ENCODE results near the gene GPRC5D. TPM values are rescaled to one million over a fixed set of nuclear protein-coding genes. Genes with fewer than 3 reads are reported as not detected.

GPRC5D gene
- total RNA-seq, 1 experiment from 2014 or later, result 0.33 TPM

- ChIA-PET POLR2A (no interaction called here), CTCF (interaction anchor here (1.5 to 2.1 kb wide), 2 partner anchors 9 to 29 kb away, joined by 3 to 8 read pairs; no protein-coding TSS in a partner anchor)
- TF ChIP-seq ZBTB21 (CRISPR knock-in tag; IDR thresholded peaks at IDR 0.05; ENCODE audit: borderline replicate concordance), result no peak
- no peak for TF ChIP-seq ZNF532 (CRISPR knock-in tag; IDR thresholded peaks at IDR 0.05; ENCODE audit: borderline replicate concordance)
- TF ChIP-seq ZNF423 (CRISPR knock-in tag; IDR thresholded peaks at IDR 0.05), result no peak
- TF ChIP-seq OVOL2 (CRISPR knock-in tag; IDR thresholded peaks at IDR 0.05; ENCODE audit: borderline replicate concordance), result no peak
- TF ChIP-seq GABPB1 (CRISPR knock-in tag; IDR thresholded peaks at IDR 0.05), result no peak
- Mint-ChIP-seq H3K36me3 (peaks cover 11% of the 10 kb centered on the region), H3K27ac (no peak overlapping the region), H3K4me1 (peaks cover 61% of the 10 kb centered on the region), H3K27me3 (ENCODE audit: low read depth) (no peaks in the 10 kb centered on the region), H3K4me3 (no peak overlapping the region), H3K9me3 (peaks cover 5% of the 10 kb centered on the region; the same call in 1 of the 2 replicates)
- ATAC-seq (no peak), DNase-seq (ENCODE audit: low spot score) (no peak)
Measured at GRCh38 chr12:12995088-12995487, 43.1 kb upstream of the GPRC5D start.

- peak overlapping the region; percentile 89 for H3K27ac Mint-ChIP-seq
- no peak overlapping the region for H3K4me3 Mint-ChIP-seq
- TF ChIP-seq ZNF281 (CRISPR knock-in tag; IDR thresholded peaks at IDR 0.05) (no peak), ZNF121 (CRISPR knock-in tag; IDR thresholded peaks at IDR 0.05) (peak; percentile 64; the same call in 1 of the 2 replicates)
- no peak for DNase-seq (ENCODE audit: low spot score)
- POLR2A ChIA-PET, result no interaction called here
- peaks cover 5% of the 10 kb centered on the region; the same call in 1 of the 2 replicates for H3K9me3 Mint-ChIP-seq
- peaks cover 55% of the 10 kb centered on the region for H3K4me1 Mint-ChIP-seq
- ATAC-seq, result no peak
- CTCF ChIA-PET, result interaction anchor here (1.2 kb wide), 1 partner anchor 78 kb away, joined by 3 read pairs; no protein-coding TSS in a partner anchor
- H3K36me3 Mint-ChIP-seq, result peaks cover 17% of the 10 kb centered on the region
- no peaks in the 10 kb centered on the region for H3K27me3 Mint-ChIP-seq (ENCODE audit: low read depth)
Measured at GRCh38 chr12:12993367-12993766, 41.4 kb upstream of the GPRC5D start.

- POLR2A ChIA-PET, result no interaction called here
- Mint-ChIP-seq H3K27me3 (ENCODE audit: low read depth) (no peaks in the 10 kb centered on the region), H3K9me3 (peaks cover 5% of the 10 kb centered on the region; the same call in 1 of the 2 replicates), H3K4me1 (peaks cover 47% of the 10 kb centered on the region), H3K36me3 (peaks cover 22% of the 10 kb centered on the region), H3K4me3 (no peak overlapping the region), H3K27ac (peak overlapping the region; percentile 81)
- ATAC-seq (0 out of 2 replicates have a peak, but pooled peaks have one; percentile 20), DNase-seq (ENCODE audit: low spot score) (no peak)
- no peak for TF ChIP-seq SMAD3 (CRISPR knock-in tag; IDR thresholded peaks at IDR 0.05; ENCODE audit: borderline replicate concordance)
- CTCF ChIA-PET, result no interaction called here
Measured at GRCh38 chr12:12992418-12993130, 40.6 kb upstream of the GPRC5D start.

GRCh38 chr12:12990700-12991468 is 38.9 kb upstream of the GPRC5D start:
- DNase-seq (ENCODE audit: low spot score), result peak; percentile 26

More at GRCh38 chr12:12990700-12991468, 38.9 kb upstream of the GPRC5D start:
- ChIA-PET POLR2A (no interaction called here), CTCF (interaction anchor here (2.0 kb wide), 1 partner anchor 15 kb away, joined by 12 read pairs; no protein-coding TSS in a partner anchor)
- Mint-ChIP-seq H3K27me3 (ENCODE audit: low read depth) (no peaks in the 10 kb centered on the region), H3K4me3 (peak overlapping the region; percentile 39), H3K4me1 (peaks cover 45% of the 10 kb centered on the region), H3K36me3 (peaks cover 37% of the 10 kb centered on the region), H3K27ac (peak overlapping the region; percentile 73), H3K9me3 (peaks cover 5% of the 10 kb centered on the region; the same call in 1 of the 2 replicates)
- ATAC-seq, result peak; percentile 38
- TF ChIP-seq CDX4 (CRISPR knock-in tag; IDR thresholded peaks at IDR 0.05; ENCODE audit: borderline replicate concordance), result no peak
- TF ChIP-seq ZNF512 (CRISPR knock-in tag; IDR thresholded peaks at IDR 0.05; ENCODE audit: borderline replicate concordance), result no peak
- TF ChIP-seq USF2 (CRISPR knock-in tag; IDR thresholded peaks at IDR 0.05), result peak; percentile 59; the same call in 1 of the 2 replicates
- TF ChIP-seq MXD4 (CRISPR knock-in tag; IDR thresholded peaks at IDR 0.05; ENCODE audit: borderline replicate concordance), result no peak

Data from WTC11 (cell line).